ENCODE results near the gene BST2.

DNA sequence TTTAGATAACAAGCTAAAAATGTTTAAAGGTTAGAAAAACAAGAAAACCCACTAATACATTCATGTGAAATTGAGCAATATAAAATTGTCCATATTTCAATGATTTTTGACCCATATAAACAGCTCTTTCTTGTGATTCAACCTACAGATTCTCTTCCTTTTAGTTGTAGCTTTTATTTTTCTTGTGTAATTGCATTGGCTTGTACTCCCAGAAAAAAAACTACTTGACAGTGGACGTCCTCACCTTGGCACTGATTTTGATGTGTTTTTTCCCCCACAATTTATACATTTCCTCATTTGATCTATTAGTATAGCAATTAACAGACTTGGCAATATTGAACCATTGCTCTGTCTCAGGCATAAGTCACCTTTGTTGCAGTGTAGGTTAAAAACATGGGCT, 16.1 kb downstream of the BST2 start:
- TF ChIP-seq TCF4 (CRISPR knock-in tag; IDR thresholded peaks at IDR 0.05; ENCODE audit: borderline replicate concordance) (no peak), GLIS3 (CRISPR knock-in tag; IDR thresholded peaks at IDR 0.05) (no peak), SNAI2 (CRISPR knock-in tag; IDR thresholded peaks at IDR 0.05) (no peak), ZFP30 (CRISPR knock-in tag; IDR thresholded peaks at IDR 0.05) (no peak), OSR1 (CRISPR knock-in tag; IDR thresholded peaks at IDR 0.05) (no peak)
- TF ChIP-seq, protein P1, sequence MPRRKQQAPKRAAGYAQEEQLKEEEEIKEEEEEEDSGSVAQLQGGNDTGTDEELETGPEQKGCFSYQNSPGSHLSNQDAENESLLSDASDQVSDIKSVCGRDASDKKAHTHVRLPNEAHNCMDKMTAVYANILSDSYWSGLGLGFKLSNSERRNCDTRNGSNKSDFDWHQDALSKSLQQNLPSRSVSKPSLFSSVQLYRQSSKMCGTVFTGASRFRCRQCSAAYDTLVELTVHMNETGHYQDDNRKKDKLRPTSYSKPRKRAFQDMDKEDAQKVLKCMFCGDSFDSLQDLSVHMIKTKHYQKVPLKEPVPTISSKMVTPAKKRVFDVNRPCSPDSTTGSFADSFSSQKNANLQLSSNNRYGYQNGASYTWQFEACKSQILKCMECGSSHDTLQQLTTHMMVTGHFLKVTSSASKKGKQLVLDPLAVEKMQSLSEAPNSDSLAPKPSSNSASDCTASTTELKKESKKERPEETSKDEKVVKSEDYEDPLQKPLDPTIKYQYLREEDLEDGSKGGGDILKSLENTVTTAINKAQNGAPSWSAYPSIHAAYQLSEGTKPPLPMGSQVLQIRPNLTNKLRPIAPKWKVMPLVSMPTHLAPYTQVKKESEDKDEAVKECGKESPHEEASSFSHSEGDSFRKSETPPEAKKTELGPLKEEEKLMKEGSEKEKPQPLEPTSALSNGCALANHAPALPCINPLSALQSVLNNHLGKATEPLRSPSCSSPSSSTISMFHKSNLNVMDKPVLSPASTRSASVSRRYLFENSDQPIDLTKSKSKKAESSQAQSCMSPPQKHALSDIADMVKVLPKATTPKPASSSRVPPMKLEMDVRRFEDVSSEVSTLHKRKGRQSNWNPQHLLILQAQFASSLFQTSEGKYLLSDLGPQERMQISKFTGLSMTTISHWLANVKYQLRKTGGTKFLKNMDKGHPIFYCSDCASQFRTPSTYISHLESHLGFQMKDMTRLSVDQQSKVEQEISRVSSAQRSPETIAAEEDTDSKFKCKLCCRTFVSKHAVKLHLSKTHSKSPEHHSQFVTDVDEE (CRISPR knock-in tag; IDR thresholded peaks at IDR 0.05) = no peak
- TF ChIP-seq, protein P2, sequence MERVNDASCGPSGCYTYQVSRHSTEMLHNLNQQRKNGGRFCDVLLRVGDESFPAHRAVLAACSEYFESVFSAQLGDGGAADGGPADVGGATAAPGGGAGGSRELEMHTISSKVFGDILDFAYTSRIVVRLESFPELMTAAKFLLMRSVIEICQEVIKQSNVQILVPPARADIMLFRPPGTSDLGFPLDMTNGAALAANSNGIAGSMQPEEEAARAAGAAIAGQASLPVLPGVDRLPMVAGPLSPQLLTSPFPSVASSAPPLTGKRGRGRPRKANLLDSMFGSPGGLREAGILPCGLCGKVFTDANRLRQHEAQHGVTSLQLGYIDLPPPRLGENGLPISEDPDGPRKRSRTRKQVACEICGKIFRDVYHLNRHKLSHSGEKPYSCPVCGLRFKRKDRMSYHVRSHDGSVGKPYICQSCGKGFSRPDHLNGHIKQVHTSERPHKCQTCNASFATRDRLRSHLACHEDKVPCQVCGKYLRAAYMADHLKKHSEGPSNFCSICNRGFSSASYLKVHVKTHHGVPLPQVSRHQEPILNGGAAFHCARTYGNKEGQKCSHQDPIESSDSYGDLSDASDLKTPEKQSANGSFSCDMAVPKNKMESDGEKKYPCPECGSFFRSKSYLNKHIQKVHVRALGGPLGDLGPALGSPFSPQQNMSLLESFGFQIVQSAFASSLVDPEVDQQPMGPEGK (CRISPR knock-in tag; IDR thresholded peaks at IDR 0.05; ENCODE audit: borderline replicate concordance) = no peak

Data from SK-N-SH treated with all-trans-retinoic acid at 6 μM for 48 hours (cell line).